GM23248 (cell line): Measurements from ENCODE around the gene MAB21L3. TPM values are rescaled to one million over a fixed set of nuclear protein-coding genes. Genes with fewer than 3 reads are reported as not detected.

Source experiments
- DNase-seq: peaks from one replicate; pipeline ENCODE4 v3.0.0-alpha.2; 2015
- H2AFZ ChIP-seq: fragments of 200-600 bp; sonication (generic); 2 replicates; pipeline ENCODE4 v1.6.1; 2016; ENCODE audit warnings: antibody characterized with exemption
- H3F3A ChIP-seq: fragments of 200-600 bp; sonication (generic); 2 replicates; pipeline ENCODE4 v1.6.1; 2016; ENCODE audit warnings: mild to moderate bottlenecking, antibody characterized with exemption, mixed run types; ENCODE audit not compliant: insufficient read depth
- H3K27ac ChIP-seq: fragments of 200-600 bp; sonication (generic); 2 replicates; pipeline ENCODE4 v1.5.1; 2016; ENCODE audit warnings: mild to moderate bottlenecking
- H3K27me3 ChIP-seq: fragments of 200-600 bp; sonication (generic); replicated peaks from 2 replicates; pipeline ENCODE4 v1.6.1; 2016; ENCODE audit warnings: mild to moderate bottlenecking; ENCODE audit not compliant: insufficient read depth
- H3K36me3 ChIP-seq: fragments of 200-600 bp; sonication (generic); 2 replicates; pipeline ENCODE4 v1.6.1; 2016; ENCODE audit warnings: low read depth, mild to moderate bottlenecking
- H3K4me1 ChIP-seq: fragments of 200-600 bp; sonication (generic); 2 replicates; pipeline ENCODE4 v1.6.1; 2016; ENCODE audit warnings: mild to moderate bottlenecking; ENCODE audit not compliant: insufficient read depth
- H3K4me2 ChIP-seq: fragments of 200-600 bp; sonication (generic); one replicate; pipeline ENCODE4 v1.6.1; 2016; ENCODE audit warnings: mild to moderate bottlenecking; ENCODE audit not compliant: unreplicated experiment
- H3K4me3 ChIP-seq: fragments of 200-600 bp; sonication (generic); 2 replicates; pipeline ENCODE4 v1.5.1; 2016; ENCODE audit warnings: mild to moderate bottlenecking
- H3K79me2 ChIP-seq: fragments of 200-600 bp; sonication (generic); 2 replicates; pipeline ENCODE4 v1.6.1; 2016; ENCODE audit warnings: mild to moderate bottlenecking; ENCODE audit not compliant: insufficient read depth
- H3K9ac ChIP-seq: fragments of 200-600 bp; sonication (generic); 2 replicates; pipeline ENCODE4 v1.6.1; 2016; ENCODE audit warnings: mild to moderate bottlenecking
- H3K9me2 ChIP-seq: fragments of 200-600 bp; sonication (generic); 2 replicates; pipeline ENCODE4 v1.6.1; 2016; ENCODE audit warnings: mixed run types, mild to moderate bottlenecking, moderate library complexity; ENCODE audit not compliant: insufficient read depth
- H3K9me3 ChIP-seq: fragments of 200-600 bp; sonication (generic); one replicate; pipeline ENCODE4 v1.6.1; 2017; ENCODE audit warnings: low read depth
- H4K20me1 ChIP-seq: fragments of 200-600 bp; sonication (generic); 2 replicates; pipeline ENCODE4 v1.6.0; 2016; ENCODE audit not compliant: insufficient read depth
- EZH2 ChIP-seq: fragments of 200-600 bp; sonication (generic); IDR thresholded peaks from 2 replicates; pipeline ENCODE4 v1.6.1; 2018; ENCODE audit warnings: antibody characterized with exemption, mild to moderate bottlenecking; ENCODE audit not compliant: insufficient read depth, poor library complexity, severe bottlenecking
- EZH2phosphoT487 ChIP-seq: fragments of 200-600 bp; sonication (generic); IDR thresholded peaks from 2 replicates; pipeline ENCODE4 v1.6.1; 2018; ENCODE audit warnings: antibody characterized with exemption, moderate library complexity, mild to moderate bottlenecking, low read depth; ENCODE audit not compliant: insufficient read depth
- WGBS, 2 experiments: methylation state at CpG; one replicate each; pipeline ENCODE4 v1.1.6; 2015 to 2017; ENCODE audit warnings: low lambda C conversion rate in 2 of 2, low coverage in 1 of 2; ENCODE audit errors: missing lambda C conversion rate in 2 of 2; 5-methylcytosine and 5-hydroxymethylcytosine counted together
- in situ Hi-C: fragments of 300-500 bp; cut with MboI; formaldehyde crosslinking; loops from 2 replicates; pipeline ENCODE4 v1.15.0; 2020
- polyA plus RNA-seq: library from polyadenylated mRNA; unstranded; fragments of >200 nt; fragmentation: Nextera tagmentation; extraction: Ambion mirVana; gene quantifications from 2 replicates; pipeline ENCODE4 v1.2.1, GENCODE V29; 2016
- total RNA-seq: library from RNA; depleted of rRNA; stranded (reverse); fragments of >200 nt; shearing (Covaris generic); gene quantifications from 2 replicates; pipeline ENCODE4 v1.2.3, GENCODE V29; 2014

The MAB21L3 gene
- total and polyA plus RNA-seq, 2 experiments from 2014 or later, result 0.08 to 2.7 TPM

- in situ Hi-C loops, result no loop called here
- H3K9me3 ChIP-seq, result no peaks in the 10 kb centered on the region
- no peak overlapping the region for H3K9ac ChIP-seq
- H4K20me1 ChIP-seq, result no peaks in the 10 kb centered on the region
- no peak overlapping the region for H3K4me3 ChIP-seq
- no peak for TF ChIP-seq EZH2phosphoT487
- TF ChIP-seq EZH2, result no peak
- H3K4me1 ChIP-seq, result no peaks in the 10 kb centered on the region
- no peak overlapping the region for H2AFZ ChIP-seq
- no peaks in the 10 kb centered on the region for H3F3A ChIP-seq
- no peak overlapping the region for H3K27ac ChIP-seq
- DNase-seq, result no peak
- no peaks in the 10 kb centered on the region for H3K27me3 ChIP-seq
- H3K9me2 ChIP-seq, result no peaks in the 10 kb centered on the region
- no peak overlapping the region for H3K4me2 ChIP-seq
- no peaks in the 10 kb centered on the region for H3K79me2 ChIP-seq
- H3K36me3 ChIP-seq, result no peaks in the 10 kb centered on the region
- 73 to 84% methylated on average over 4 of the region's 4 CpGs for WGBS, 2 experiments
Measured at GRCh38 chr1:116154536-116154935, 43.3 kb downstream of the MAB21L3 start.

- Histone ChIP-seq H3K9me3 (no peaks in the 10 kb centered on the region), H3K4me1 (no peaks in the 10 kb centered on the region), H4K20me1 (no peaks in the 10 kb centered on the region), H2AFZ (no peak overlapping the region), H3K36me3 (no peaks in the 10 kb centered on the region), H3K79me2 (no peaks in the 10 kb centered on the region), H3K27ac (no peak overlapping the region), H3F3A (no peaks in the 10 kb centered on the region), H3K27me3 (no peaks in the 10 kb centered on the region), H3K4me3 (no peak overlapping the region), H3K9ac (no peak overlapping the region), H3K4me2 (no peak overlapping the region), H3K9me2 (no peaks in the 10 kb centered on the region)
- DNase-seq, result no peak
- TF ChIP-seq EZH2, result no peak
- TF ChIP-seq EZH2phosphoT487, result no peak
- in situ Hi-C loops, result no loop called here
- 71 to 77% methylated on average over 4 of the region's 4 CpGs for WGBS, 2 experiments
Measured at GRCh38 chr1:116157096-116157495, 45.9 kb downstream of the MAB21L3 start.

GRCh38 chr1:116159177-116159576, 48.0 kb downstream of the MAB21L3 start:
- no peak for DNase-seq
- Histone ChIP-seq H3K4me2 (no peak overlapping the region), H3K36me3 (no peaks in the 10 kb centered on the region), H3K27me3 (no peaks in the 10 kb centered on the region), H2AFZ (no peak overlapping the region), H3F3A (no peaks in the 10 kb centered on the region), H3K9me3 (no peaks in the 10 kb centered on the region), H3K4me1 (no peaks in the 10 kb centered on the region), H3K9me2 (no peaks in the 10 kb centered on the region), H3K27ac (no peak overlapping the region), H3K9ac (no peak overlapping the region), H3K79me2 (no peaks in the 10 kb centered on the region), H4K20me1 (no peaks in the 10 kb centered on the region), H3K4me3 (no peak overlapping the region)
- no peak for TF ChIP-seq EZH2phosphoT487
- no peak for TF ChIP-seq EZH2
- WGBS, 2 experiments, result 47 to 58% methylated on average over 1 of the region's 1 CpG
- in situ Hi-C loops, result no loop called here

- Histone ChIP-seq H3K27ac (no peak overlapping the region), H3F3A (no peaks in the 10 kb centered on the region), H3K9ac (no peak overlapping the region), H3K27me3 (no peaks in the 10 kb centered on the region), H3K79me2 (no peaks in the 10 kb centered on the region), H2AFZ (no peak overlapping the region), H3K4me1 (no peaks in the 10 kb centered on the region), H4K20me1 (no peaks in the 10 kb centered on the region), H3K36me3 (no peaks in the 10 kb centered on the region), H3K9me3 (no peaks in the 10 kb centered on the region), H3K4me2 (no peak overlapping the region), H3K9me2 (no peaks in the 10 kb centered on the region), H3K4me3 (no peak overlapping the region)
- TF ChIP-seq EZH2phosphoT487, result no peak
- no peak for TF ChIP-seq EZH2
- WGBS, 2 experiments, result 56 to 75% methylated on average over 1 of the region's 1 CpG
- DNase-seq, result no peak
- in situ Hi-C loops, result no loop called here
Measured at GRCh38 chr1:116159611-116160010, 48.4 kb downstream of the MAB21L3 start.

- no peak overlapping the region for H3K27ac ChIP-seq
- H3K27me3 ChIP-seq, result no peaks in the 10 kb centered on the region
- in situ Hi-C loops, result no loop called here
- no peaks in the 10 kb centered on the region for H3K9me3 ChIP-seq
- H3K4me3 ChIP-seq, result no peak overlapping the region
- H3K9me2 ChIP-seq, result no peaks in the 10 kb centered on the region
- H3K9ac ChIP-seq, result no peak overlapping the region
- H2AFZ ChIP-seq, result no peak overlapping the region
- no peaks in the 10 kb centered on the region for H3K4me1 ChIP-seq
- TF ChIP-seq EZH2, result no peak
- no peak for TF ChIP-seq EZH2phosphoT487
- no peaks in the 10 kb centered on the region for H4K20me1 ChIP-seq
- H3F3A ChIP-seq, result no peaks in the 10 kb centered on the region
- H3K4me2 ChIP-seq, result no peak overlapping the region
- 36 to 45% methylated on average over 2 of the region's 2 CpGs for WGBS, 2 experiments
- DNase-seq, result no peak
- H3K36me3 ChIP-seq, result no peaks in the 10 kb centered on the region
- H3K79me2 ChIP-seq, result no peaks in the 10 kb centered on the region
Measured at GRCh38 chr1:116161390-116161789, 50.2 kb downstream of the MAB21L3 start.
